Loucy (cell line): Measurements from ENCODE around the gene FAM222A.

Experiments used
- H2AFZ ChIP-seq: fragments of 200-600 bp; sonication (generic); 2 replicates; pipeline ENCODE4 v1.6.0; 2016; ENCODE audit warnings: antibody characterized with exemption, mild to moderate bottlenecking, low read length, moderate library complexity
- H3F3A ChIP-seq: fragments of 200-600 bp; 2 replicates; pipeline ENCODE4 v1.6.0; 2016; ENCODE audit warnings: antibody characterized with exemption, low read depth, mild to moderate bottlenecking
- H3K27me3 ChIP-seq: fragments of 200-600 bp; sonication (generic); 2 replicates; pipeline ENCODE4 v1.6.1; 2014; ENCODE audit warnings: low read length, mild to moderate bottlenecking; ENCODE audit not compliant: insufficient read depth, poor library complexity, severe bottlenecking
- H3K36me3 ChIP-seq: fragments of 200-600 bp; sonication (generic); 2 replicates; pipeline ENCODE4 v1.6.1; 2016; ENCODE audit warnings: low read length; ENCODE audit not compliant: insufficient read depth
- H3K4me1 ChIP-seq: fragments of 200-600 bp; sonication (generic); 2 replicates; pipeline ENCODE4 v1.5.1; 2014; ENCODE audit warnings: low read length, mild to moderate bottlenecking; ENCODE audit not compliant: insufficient read depth, poor library complexity, severe bottlenecking
- H3K4me2 ChIP-seq: fragments of 200-600 bp; sonication (generic); 2 replicates; pipeline ENCODE4 v1.6.0; 2014; ENCODE audit warnings: antibody characterized with exemption, low read length, low read depth, mild to moderate bottlenecking; ENCODE audit not compliant: poor library complexity, severe bottlenecking
- H3K4me3 ChIP-seq: fragments of 200-600 bp; sonication (generic); 2 replicates; pipeline ENCODE4 v1.5.1; 2014; ENCODE audit warnings: low read length, mild to moderate bottlenecking, mixed read lengths; ENCODE audit not compliant: poor library complexity, severe bottlenecking
- H3K79me2 ChIP-seq: fragments of 200-600 bp; sonication (generic); 2 replicates; pipeline ENCODE4 v1.6.1; 2014; ENCODE audit warnings: low read length; ENCODE audit not compliant: insufficient read depth
- H3K9ac ChIP-seq: fragments of 200-600 bp; sonication (generic); 2 replicates; pipeline ENCODE4 v1.6.0; 2014; ENCODE audit warnings: mild to moderate bottlenecking, low read depth, low read length, moderate library complexity; ENCODE audit not compliant: poor library complexity, severe bottlenecking
- H3K9me2 ChIP-seq: fragments of 200-600 bp; sonication (generic); replicated peaks from 2 replicates; pipeline ENCODE4 v1.6.1; 2016; ENCODE audit warnings: low read depth, low read length, mixed read lengths
- H3K9me3 ChIP-seq: fragments of 200-600 bp; sonication (generic); 2 replicates; pipeline ENCODE4 v1.6.1; 2014; ENCODE audit warnings: mild to moderate bottlenecking, antibody characterized with exemption, low read length, low read depth; ENCODE audit not compliant: insufficient read depth
- H4K20me1 ChIP-seq: fragments of 200-600 bp; sonication (generic); 2 replicates; pipeline ENCODE4 v1.6.0; 2014; ENCODE audit warnings: antibody characterized with exemption, low read length, mild to moderate bottlenecking; ENCODE audit not compliant: insufficient read depth, poor library complexity, severe bottlenecking
- EZH2phosphoT487 ChIP-seq: fragments of 200-600 bp; IDR thresholded peaks from 2 replicates; pipeline ENCODE4 v1.6.1; 2018; ENCODE audit warnings: antibody characterized with exemption, mild to moderate bottlenecking, moderate library complexity, borderline replicate concordance
- TF ChIP-seq, protein P1 (sequence below): fragments of 200-600 bp; sonication (generic); conservative IDR thresholded peaks from 2 replicates; pipeline ENCODE4 v1.5.1; 2014; ENCODE audit warnings: mild to moderate bottlenecking, antibody characterized with exemption, low read length

FAM222A gene

DNA sequence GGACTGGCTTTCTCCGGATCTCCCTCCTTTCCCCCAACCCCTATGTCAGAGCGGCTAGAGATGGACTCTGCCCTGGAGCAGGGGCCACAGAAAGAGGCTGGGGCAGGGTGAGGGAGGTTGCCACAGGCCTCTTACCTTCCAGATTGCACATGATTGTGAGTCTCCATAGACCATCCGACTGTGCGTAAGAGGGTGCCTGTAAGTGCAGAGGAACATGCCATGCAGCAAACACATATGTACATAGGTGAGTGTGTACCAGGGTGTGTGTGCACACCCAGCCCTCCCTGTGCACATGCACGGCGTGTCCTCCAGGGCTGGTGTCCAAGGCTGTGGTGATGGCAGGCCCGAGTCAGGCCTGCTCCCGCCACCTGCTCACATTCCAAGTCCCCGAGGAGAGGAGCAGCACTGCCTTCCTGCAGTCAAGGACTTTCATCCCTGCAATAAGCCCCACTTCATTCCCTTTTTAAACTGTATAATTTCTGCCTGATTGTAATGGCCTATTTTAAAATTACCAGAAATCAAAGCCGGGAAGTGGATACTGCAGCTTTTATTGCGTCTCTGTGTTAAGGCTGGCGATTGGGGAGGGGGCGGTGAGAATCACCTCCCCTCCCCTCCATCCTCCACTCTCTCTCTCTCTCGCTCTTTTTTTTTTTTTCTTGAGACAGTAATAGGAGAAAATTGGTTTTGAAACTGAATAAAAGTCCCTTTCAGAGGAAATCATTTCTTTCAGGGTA is 28.5 kb downstream of the FAM222A start:
- Histone ChIP-seq H3K4me2 (no peak overlapping the region), H3K27me3 (no peaks in the 10 kb centered on the region), H4K20me1 (no peaks in the 10 kb centered on the region), H3K36me3 (no peaks in the 10 kb centered on the region), H3K4me1 (no peaks in the 10 kb centered on the region), H2AFZ (no peak overlapping the region), H3F3A (no peaks in the 10 kb centered on the region), H3K9me2 (no peaks in the 10 kb centered on the region), H3K79me2 (no peaks in the 10 kb centered on the region), H3K9me3 (no peaks in the 10 kb centered on the region), H3K9ac (no peak overlapping the region), H3K4me3 (no peak overlapping the region)
- TF ChIP-seq, protein P1, sequence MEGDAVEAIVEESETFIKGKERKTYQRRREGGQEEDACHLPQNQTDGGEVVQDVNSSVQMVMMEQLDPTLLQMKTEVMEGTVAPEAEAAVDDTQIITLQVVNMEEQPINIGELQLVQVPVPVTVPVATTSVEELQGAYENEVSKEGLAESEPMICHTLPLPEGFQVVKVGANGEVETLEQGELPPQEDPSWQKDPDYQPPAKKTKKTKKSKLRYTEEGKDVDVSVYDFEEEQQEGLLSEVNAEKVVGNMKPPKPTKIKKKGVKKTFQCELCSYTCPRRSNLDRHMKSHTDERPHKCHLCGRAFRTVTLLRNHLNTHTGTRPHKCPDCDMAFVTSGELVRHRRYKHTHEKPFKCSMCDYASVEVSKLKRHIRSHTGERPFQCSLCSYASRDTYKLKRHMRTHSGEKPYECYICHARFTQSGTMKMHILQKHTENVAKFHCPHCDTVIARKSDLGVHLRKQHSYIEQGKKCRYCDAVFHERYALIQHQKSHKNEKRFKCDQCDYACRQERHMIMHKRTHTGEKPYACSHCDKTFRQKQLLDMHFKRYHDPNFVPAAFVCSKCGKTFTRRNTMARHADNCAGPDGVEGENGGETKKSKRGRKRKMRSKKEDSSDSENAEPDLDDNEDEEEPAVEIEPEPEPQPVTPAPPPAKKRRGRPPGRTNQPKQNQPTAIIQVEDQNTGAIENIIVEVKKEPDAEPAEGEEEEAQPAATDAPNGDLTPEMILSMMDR: no peak
- no peak for TF ChIP-seq EZH2phosphoT487

DNA sequence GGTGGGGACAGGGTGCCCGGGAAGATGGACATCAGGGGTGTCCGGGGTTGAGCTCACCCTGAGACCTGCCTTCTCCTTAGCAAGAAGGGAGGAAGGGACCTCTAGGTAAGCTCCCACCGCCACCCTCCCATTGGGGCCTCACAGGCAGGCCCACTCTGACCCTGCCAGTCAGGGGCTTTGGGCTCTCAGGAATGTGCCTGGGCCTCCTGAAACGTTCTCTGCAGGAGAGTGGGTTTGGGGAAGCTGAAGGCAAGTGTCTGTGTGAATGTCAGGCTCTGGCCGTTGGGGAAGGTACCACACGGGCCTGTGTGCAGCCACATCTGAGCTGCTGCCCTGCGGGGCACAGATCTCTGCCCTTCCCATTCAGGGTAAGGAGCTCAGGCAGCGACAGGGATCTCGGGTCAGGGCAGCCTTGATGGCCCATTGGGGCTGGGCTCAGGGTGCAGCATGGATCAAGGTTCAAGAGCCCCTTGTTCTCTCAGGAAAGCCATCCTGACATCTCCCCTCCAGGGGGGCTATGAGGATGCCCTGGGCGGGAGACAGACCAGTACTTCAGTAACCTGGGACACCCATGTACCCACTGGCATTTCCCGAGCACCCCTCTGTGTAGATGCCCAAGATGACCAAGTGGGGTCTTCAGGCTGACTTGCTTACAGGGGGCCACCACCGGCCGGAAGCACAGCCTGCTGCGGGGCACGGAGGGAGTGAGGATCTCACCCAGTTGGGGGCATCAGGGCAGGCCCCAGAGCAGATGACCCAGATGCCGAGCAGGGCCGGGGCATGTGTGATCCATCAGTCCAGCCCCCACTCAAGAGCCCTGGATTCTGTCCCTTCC is 29.7 kb downstream of the FAM222A start:
- Histone ChIP-seq H3K4me1 (no peaks in the 10 kb centered on the region), H3K9me3 (no peaks in the 10 kb centered on the region), H3K9me2 (no peaks in the 10 kb centered on the region), H2AFZ (no peak overlapping the region), H3F3A (0 out of 2 replicates have a peak, but pooled peaks cover 3% of the 10 kb centered on the region), H3K9ac (no peak overlapping the region), H3K79me2 (no peaks in the 10 kb centered on the region), H3K27me3 (no peaks in the 10 kb centered on the region), H3K4me2 (no peak overlapping the region), H4K20me1 (no peaks in the 10 kb centered on the region), H3K4me3 (no peak overlapping the region), H3K36me3 (no peaks in the 10 kb centered on the region)
- TF ChIP-seq, protein P1: no peak
- TF ChIP-seq EZH2phosphoT487: no peak

DNA sequence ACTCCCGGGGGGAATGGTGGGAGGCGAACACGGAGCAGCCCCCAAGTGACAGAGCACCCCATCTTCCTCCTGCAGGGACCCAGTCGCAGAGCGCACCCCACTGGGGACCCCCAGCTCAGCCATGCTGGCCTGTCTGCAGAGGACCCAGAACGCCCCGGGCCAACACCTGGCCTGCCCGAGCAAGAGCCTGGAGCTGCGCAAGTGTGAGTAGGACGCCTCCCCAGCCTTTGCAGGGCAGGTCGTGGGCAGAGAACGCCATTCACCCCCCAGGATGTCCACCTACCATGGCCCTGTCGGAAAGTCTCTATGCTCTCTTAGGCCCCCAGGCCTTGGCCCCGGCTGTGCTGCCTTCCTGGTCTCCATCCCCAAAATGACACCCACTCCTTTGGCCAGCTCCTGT is 30.4 kb downstream of the FAM222A start:
- TF ChIP-seq, protein P1: no peak
- no peak for TF ChIP-seq EZH2phosphoT487
- Histone ChIP-seq H3K79me2 (no peaks in the 10 kb centered on the region), H3K4me1 (no peaks in the 10 kb centered on the region), H3K9me3 (no peaks in the 10 kb centered on the region), H3K36me3 (no peaks in the 10 kb centered on the region), H3K4me2 (no peak overlapping the region), H2AFZ (no peak overlapping the region), H4K20me1 (no peaks in the 10 kb centered on the region), H3F3A (0 out of 2 replicates have a peak, but pooled peaks cover 3% of the 10 kb centered on the region), H3K4me3 (no peak overlapping the region), H3K9ac (no peak overlapping the region), H3K9me2 (no peaks in the 10 kb centered on the region), H3K27me3 (no peaks in the 10 kb centered on the region)
